Astrocyte (in vitro differentiated cells and primary cell): ENCODE data around the gene F11. TPM values are rescaled to one million over a fixed set of nuclear protein-coding genes. Genes with fewer than 3 reads are reported as not detected.
"Not testable (repeated sequence)": the region's sequence is repeated elsewhere in the genome, so short reads cannot be mapped to it uniquely, and the experiment has no call there.

Experiments
- DNase-seq: peaks from one replicate; pipeline ENCODE4 v3.0.0-alpha.2; 2010; ENCODE audit warnings: low read depth
- FAIRE-seq: peaks from 2 replicates; lab custom pipeline; 2011; peaks lifted over from hg19 to GRCh38; lab: Jason Lieb, UNC
- H2AFZ ChIP-seq: 2 replicates; pipeline ENCODE4 v1.6.0; 2012; ENCODE audit warnings: low read depth, low read length, inconsistent platforms
- H3K27ac ChIP-seq: 2 replicates; pipeline ENCODE4 v1.5.1; 2011; ENCODE audit warnings: low read depth, low read length, inconsistent platforms
- H3K27me3 ChIP-seq: 2 replicates; pipeline ENCODE4 v1.6.0; 2011; ENCODE audit warnings: low read length, inconsistent platforms; ENCODE audit not compliant: insufficient read depth
- H3K36me3 ChIP-seq: 2 replicates; pipeline ENCODE4 v1.5.1; 2011; ENCODE audit warnings: low read length, inconsistent platforms; ENCODE audit not compliant: insufficient read depth
- H3K4me1 ChIP-seq: 2 replicates; pipeline ENCODE4 v1.5.1; 2011; ENCODE audit warnings: low read length, inconsistent platforms; ENCODE audit not compliant: insufficient read depth
- H3K4me2 ChIP-seq: 2 replicates; pipeline ENCODE4 v1.6.0; 2012; ENCODE audit warnings: low read length, inconsistent platforms
- H3K4me3 ChIP-seq: 2 replicates; pipeline ENCODE4 v1.5.1; 2011; ENCODE audit warnings: low read depth, mild to moderate bottlenecking, low read length, inconsistent platforms; ENCODE audit not compliant: insufficient read depth
- H3K79me2 ChIP-seq: 2 replicates; pipeline ENCODE4 v1.6.0; 2012; ENCODE audit warnings: mild to moderate bottlenecking, low read length, inconsistent platforms; ENCODE audit not compliant: insufficient read depth
- H3K9ac ChIP-seq: 2 replicates; pipeline ENCODE4 v1.6.0; 2012; ENCODE audit warnings: mild to moderate bottlenecking, low read length, inconsistent platforms
- H3K9me3 ChIP-seq: 2 replicates; pipeline ENCODE4 v1.5.1; 2012; ENCODE audit warnings: low read depth, mild to moderate bottlenecking, low read length, inconsistent platforms; ENCODE audit not compliant: insufficient read depth
- H4K20me1 ChIP-seq: 2 replicates; pipeline ENCODE4 v1.6.0; 2012; ENCODE audit warnings: low read length, inconsistent platforms; ENCODE audit not compliant: insufficient read depth
- H3K27ac Mint-ChIP-seq: one replicate; pipeline ENCODE4 v1.8.0; 2021; ENCODE audit warnings: mild to moderate bottlenecking, mixed read lengths; ENCODE audit not compliant: unreplicated experiment
- H3K27me3 Mint-ChIP-seq: one replicate; pipeline ENCODE4 v1.8.0; 2021; ENCODE audit warnings: low read depth, mixed read lengths; ENCODE audit not compliant: unreplicated experiment
- H3K36me3 Mint-ChIP-seq: one replicate; pipeline ENCODE4 v1.8.0; 2021; ENCODE audit warnings: low read depth, mixed read lengths; ENCODE audit not compliant: unreplicated experiment
- H3K4me1 Mint-ChIP-seq: one replicate; pipeline ENCODE4 v1.8.0; 2021; ENCODE audit warnings: low read depth, mixed read lengths; ENCODE audit not compliant: unreplicated experiment
- H3K4me3 Mint-ChIP-seq: one replicate; pipeline ENCODE4 v1.8.0; 2021; ENCODE audit warnings: mild to moderate bottlenecking, moderate library complexity, mixed read lengths; ENCODE audit not compliant: unreplicated experiment
- H3K9me3 Mint-ChIP-seq: one replicate; pipeline ENCODE4 v1.8.0; 2021; ENCODE audit warnings: mild to moderate bottlenecking, mixed read lengths; ENCODE audit not compliant: unreplicated experiment
- CTCF ChIP-seq: IDR thresholded peaks from 2 replicates; pipeline ENCODE4 v1.5.1; 2011; ENCODE audit warnings: low read depth, mild to moderate bottlenecking, inconsistent platforms, low read length, moderate library complexity; ENCODE audit not compliant: insufficient read depth
- EZH2 ChIP-seq: IDR thresholded peaks from 2 replicates; pipeline ENCODE4 v1.6.1; 2012; ENCODE audit warnings: mild to moderate bottlenecking, low read length, inconsistent platforms; ENCODE audit not compliant: insufficient read depth
- total RNA-seq: library from RNA; stranded (reverse); gene quantifications from 2 replicates; pipeline ENCODE4 v1.2.1, GENCODE V29; 2021

Gene F11
- total RNA-seq, 1 donor from 2014 or later = not detected

DNA sequence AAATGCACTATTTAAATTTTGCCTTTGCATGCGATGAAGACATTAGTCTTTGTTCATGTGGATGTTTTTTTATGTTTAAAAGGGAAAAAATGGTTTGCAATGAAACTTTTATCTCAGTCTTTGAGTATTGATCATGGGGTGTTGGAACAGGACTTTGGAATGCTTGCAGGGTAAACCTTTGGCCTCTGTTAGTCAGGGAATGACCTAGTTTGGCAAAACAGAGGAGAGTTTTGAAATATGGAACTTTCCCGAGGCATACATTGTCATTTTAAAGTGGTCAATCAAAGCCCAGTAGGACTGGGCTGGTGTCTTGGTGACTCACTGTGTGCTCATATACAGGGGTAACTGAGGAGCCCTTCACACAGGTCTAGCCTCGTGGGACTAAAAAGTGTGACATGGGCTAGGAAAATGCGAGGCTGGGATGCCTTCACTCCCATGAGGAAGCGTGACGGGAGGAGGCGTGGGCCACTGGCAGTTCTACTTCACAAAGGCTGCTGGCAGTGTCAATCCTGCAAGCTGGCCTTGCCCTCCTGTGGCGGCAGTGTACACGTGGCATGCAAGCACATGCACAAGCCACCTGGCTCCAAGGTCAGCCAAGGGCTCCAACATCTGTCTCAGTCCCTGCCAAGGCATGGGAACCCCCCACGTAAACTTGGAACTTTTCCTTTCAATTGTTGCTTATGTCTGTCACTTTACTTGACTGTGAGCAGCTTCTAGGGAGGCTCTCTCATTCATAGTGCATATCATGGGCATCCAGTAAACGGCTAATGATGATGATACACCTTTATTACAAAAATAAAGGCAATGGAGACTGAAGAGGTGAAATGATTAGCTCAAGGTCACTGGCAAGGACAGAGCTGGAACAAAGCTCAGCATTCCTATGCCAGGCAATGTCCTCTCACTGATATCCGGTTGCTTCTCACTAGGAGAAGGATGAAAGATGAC is 5.2 kb upstream of the F11 start:
- Histone ChIP-seq H3K4me3 (no peak overlapping the region), H3K36me3 (no peaks in the 10 kb centered on the region), H3K27me3 (no peaks in the 10 kb centered on the region), H4K20me1 (no peaks in the 10 kb centered on the region), H3K9me3 (no peaks in the 10 kb centered on the region), H3K79me2 (no peaks in the 10 kb centered on the region), H3K4me1 (no peaks in the 10 kb centered on the region), H3K9ac (no peak overlapping the region), H3K4me2 (no peak overlapping the region), H2AFZ (no peak overlapping the region), H3K27ac (no peak overlapping the region)
- H3K9me3 Mint-ChIP-seq = no peaks in the 10 kb centered on the region
- H3K4me1 Mint-ChIP-seq = peaks cover 2% of the 10 kb centered on the region
- FAIRE-seq = no peak
- TF ChIP-seq EZH2 (no peak), CTCF (no peak)
- no peak overlapping the region for H3K27ac Mint-ChIP-seq
- H3K4me3 Mint-ChIP-seq = no peak overlapping the region
- peaks cover 2% of the 10 kb centered on the region for H3K36me3 Mint-ChIP-seq
- no peaks in the 10 kb centered on the region for H3K27me3 Mint-ChIP-seq
- no peak for DNase-seq

GRCh38 chr4:186264660-186265059 is 1.3 kb upstream of the F11 start:
- H3K4me1 ChIP-seq = no peaks in the 10 kb centered on the region
- FAIRE-seq = no peak
- Mint-ChIP-seq H3K4me1 (peaks cover 14% of the 10 kb centered on the region), H3K27ac (no peak overlapping the region), H3K27me3 (no peaks in the 10 kb centered on the region), H3K9me3 (no peaks in the 10 kb centered on the region), H3K36me3 (no peaks in the 10 kb centered on the region), H3K4me3 (no peak overlapping the region)
- H3K79me2 ChIP-seq = no peaks in the 10 kb centered on the region
- TF ChIP-seq EZH2 (no peak), CTCF (no peak)
- no peaks in the 10 kb centered on the region for H4K20me1 ChIP-seq
- no peak overlapping the region for H3K27ac ChIP-seq
- H3K27me3 ChIP-seq = no peaks in the 10 kb centered on the region
- DNase-seq = no peak
- no peaks in the 10 kb centered on the region for H3K36me3 ChIP-seq
- H3K4me3 ChIP-seq = no peak overlapping the region
- no peak overlapping the region for H2AFZ ChIP-seq
- H3K9ac ChIP-seq = no peak overlapping the region
- no peaks in the 10 kb centered on the region for H3K9me3 ChIP-seq
- H3K4me2 ChIP-seq = no peak overlapping the region

DNA sequence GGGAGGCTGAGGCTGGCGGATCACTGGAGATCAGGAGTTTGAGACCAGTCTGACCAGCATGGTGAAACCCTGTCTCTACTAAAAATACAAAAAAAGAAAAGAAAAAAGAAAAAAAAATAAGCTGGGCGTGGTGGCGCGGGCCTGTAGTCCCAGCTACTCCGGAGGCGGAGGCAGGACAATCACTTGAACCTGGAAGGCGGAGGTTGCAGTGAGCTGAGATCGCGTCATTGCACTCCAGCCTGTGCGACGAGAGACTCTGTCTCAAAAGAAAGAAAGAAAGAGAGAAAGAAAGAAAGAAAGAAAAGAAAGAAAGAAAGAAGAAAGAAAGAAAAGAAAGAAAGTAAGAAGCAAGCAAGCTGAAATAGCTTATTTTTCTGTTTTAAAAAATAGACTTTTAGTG is 739 bp upstream of the F11 start:
- FAIRE-seq, H3K4me2 ChIP-seq: not testable (repeated sequence)
- peaks cover 14% of the 10 kb centered on the region for H3K4me1 Mint-ChIP-seq

More for the DNA sequence above, 739 bp upstream of the F11 start:
- H3K27ac ChIP-seq, H3K9me3 Mint-ChIP-seq, H3K9ac ChIP-seq, DNase-seq, H3K36me3 Mint-ChIP-seq, H2AFZ ChIP-seq, H4K20me1 ChIP-seq, H3K79me2 ChIP-seq, H3K27me3 ChIP-seq, H3K4me1 ChIP-seq, H3K4me3 Mint-ChIP-seq, H3K4me3 ChIP-seq, H3K27me3 Mint-ChIP-seq, H3K36me3 ChIP-seq, H3K9me3 ChIP-seq, H3K27ac Mint-ChIP-seq: not testable (repeated sequence)
